Mesenchymal stem cell (in vitro differentiated cells and primary cell): ENCODE results near the gene WTAP.
"Not testable (repeated sequence)": the region's sequence is repeated elsewhere in the genome, so short reads cannot be mapped to it uniquely, and the experiment has no call there.

Experiments used
- DNase-seq: peaks from one replicate; pipeline ENCODE4 v3.0.0-alpha.2; 2013
- H2AFZ ChIP-seq: one replicate; pipeline ENCODE4 v1.6.1; 2013; ENCODE audit warnings: low read depth, mild to moderate bottlenecking, control low read depth, inconsistent platforms, low read length, moderate library complexity
- H2AK5ac ChIP-seq: 2 replicates; pipeline ENCODE4 v1.6.1; 2013; ENCODE audit warnings: low read length, moderate library complexity, mild to moderate bottlenecking, inconsistent platforms; ENCODE audit not compliant: severe bottlenecking
- H2BK120ac ChIP-seq: one replicate; pipeline ENCODE4 v1.6.1; 2013; ENCODE audit warnings: low read depth, mild to moderate bottlenecking, inconsistent platforms, low read length, moderate library complexity
- H2BK12ac ChIP-seq, 2 experiments: one replicate each; pipeline ENCODE4 v1.6.1; 2013; ENCODE audit warnings: inconsistent platforms in 2 of 2, low read length in 2 of 2, mild to moderate bottlenecking in 2 of 2, moderate library complexity in 2 of 2, control low read depth in 1 of 2
- H2BK15ac ChIP-seq: one replicate; pipeline ENCODE4 v1.6.1; 2013; ENCODE audit warnings: mild to moderate bottlenecking, low read depth, inconsistent platforms; ENCODE audit not compliant: poor library complexity, severe bottlenecking
- H2BK5ac ChIP-seq: 2 replicates; pipeline ENCODE4 v1.6.1; 2013; ENCODE audit warnings: low read depth, mild to moderate bottlenecking, low read length, control low read depth, inconsistent platforms; ENCODE audit not compliant: poor library complexity, severe bottlenecking
- H3K14ac ChIP-seq, 2 experiments: one replicate each; pipeline ENCODE4 v1.6.1; 2013; ENCODE audit warnings: inconsistent platforms in 2 of 2, low read length in 2 of 2, control low read depth in 1 of 2, mild to moderate bottlenecking in 1 of 2, moderate library complexity in 1 of 2
- H3K18ac ChIP-seq, 2 experiments: one replicate each; pipeline ENCODE4 v1.6.1; 2013; ENCODE audit warnings: inconsistent platforms in 2 of 2, low read length in 2 of 2, control low read depth in 1 of 2, low read depth in 1 of 2, mild to moderate bottlenecking in 1 of 2
- H3K23ac ChIP-seq, 2 experiments: one replicate each; pipeline ENCODE4 v1.6.1; 2013; ENCODE audit warnings: inconsistent platforms in 2 of 2, low read length in 2 of 2, mild to moderate bottlenecking in 2 of 2, moderate library complexity in 2 of 2, control low read depth in 1 of 2
- H3K27ac ChIP-seq: 2 replicates; pipeline ENCODE4 v1.5.1; 2013; ENCODE audit warnings: mild to moderate bottlenecking, moderate library complexity, low read length, control low read depth, inconsistent platforms; ENCODE audit not compliant: poor library complexity, severe bottlenecking
- H3K27me3 ChIP-seq, 2 experiments: 2 replicates each; pipeline versions ENCODE4 v1.6.1 to v1.7.0; 2013; ENCODE audit warnings: low read length in 2 of 2, mild to moderate bottlenecking in 2 of 2, moderate library complexity in 2 of 2, control low read depth in 1 of 2, inconsistent platforms in 1 of 2; ENCODE audit not compliant: control insufficient read depth in 1 of 2, insufficient read depth in 1 of 2
- H3K36me3 ChIP-seq, 2 experiments: 2 replicates each; pipeline versions ENCODE4 v1.6.1 to v1.7.0; 2013; ENCODE audit warnings: low read length in 2 of 2, control low read depth in 1 of 2, inconsistent platforms in 1 of 2, low read depth in 1 of 2, mild to moderate bottlenecking in 1 of 2; ENCODE audit not compliant: insufficient read depth in 2 of 2, control insufficient read depth in 1 of 2
- H3K4ac ChIP-seq, 2 experiments: one replicate each; pipeline ENCODE4 v1.6.1; 2013; ENCODE audit warnings: inconsistent platforms in 2 of 2, low read length in 2 of 2, mild to moderate bottlenecking in 2 of 2, moderate library complexity in 2 of 2, control low read depth in 1 of 2, low read depth in 1 of 2
- H3K4me1 ChIP-seq: 2 replicates; pipeline ENCODE4 v1.6.1; 2013; ENCODE audit warnings: low read depth, low read length, control low read depth; ENCODE audit not compliant: control insufficient read depth, insufficient read depth
- H3K4me2 ChIP-seq: 2 replicates; pipeline ENCODE4 v1.6.1; 2013; ENCODE audit warnings: low read length, mild to moderate bottlenecking, inconsistent platforms; ENCODE audit not compliant: poor library complexity, severe bottlenecking
- H3K4me3 ChIP-seq, 2 experiments: 2 replicates each; pipeline versions ENCODE4 v1.5.1 to v1.7.0; 2013; ENCODE audit warnings: low read length in 2 of 2, mild to moderate bottlenecking in 2 of 2, control low read depth in 1 of 2, low read depth in 1 of 2; ENCODE audit not compliant: insufficient read depth in 1 of 2
- H3K79me1 ChIP-seq: replicated peaks from 2 replicates; pipeline ENCODE4 v1.6.1; 2013; ENCODE audit warnings: mild to moderate bottlenecking, control low read depth, low read length, inconsistent platforms; ENCODE audit not compliant: poor library complexity, severe bottlenecking
- H3K9ac ChIP-seq: 2 replicates; pipeline ENCODE4 v1.7.0; 2013; ENCODE audit warnings: mild to moderate bottlenecking, low read length, moderate library complexity
- H3K9me3 ChIP-seq: 2 replicates; pipeline ENCODE4 v1.7.0; 2013; ENCODE audit warnings: mild to moderate bottlenecking, low read length; ENCODE audit not compliant: control insufficient read depth
- H4K8ac ChIP-seq: one replicate; pipeline ENCODE4 v1.6.1; 2013; ENCODE audit warnings: inconsistent platforms, mild to moderate bottlenecking, low read length, moderate library complexity
- H4K91ac ChIP-seq: one replicate; pipeline ENCODE4 v1.6.1; 2013; ENCODE audit warnings: mild to moderate bottlenecking, low read length, inconsistent platforms
- WGBS: methylation state at CpG from one replicate; pipeline ENCODE4 v1.1.7; 2013; ENCODE audit warnings: mixed read lengths; 5-methylcytosine and 5-hydroxymethylcytosine counted together

The WTAP gene

GRCh38 chr6:159790956-159791598 lies 63.8 kb downstream of the WTAP start:
- Histone ChIP-seq H2BK5ac (no peak overlapping the region), H2BK120ac (no peak overlapping the region), H3K14ac (peak overlapping the region in 1 of 2 experiments; percentile 11), H3K9me3 (no peaks in the 10 kb centered on the region), H3K18ac (no peak overlapping the region), H3K36me3 (peaks cover 8 to 53% of the 10 kb centered on the region in 2 experiments), H4K91ac (no peak overlapping the region), H3K9ac (peak overlapping the region; percentile 96), H3K4me2 (peak overlapping the region; percentile 82), H3K4me1 (peaks cover 11% of the 10 kb centered on the region), H2BK15ac (no peak overlapping the region), H3K4me3 (peak overlapping the region; percentile 60 to 99), H4K8ac (no peak overlapping the region), H3K23ac (peak overlapping the region in 1 of 2 experiments; percentile 9), H2AK5ac (no peak overlapping the region), H2AFZ (no peak overlapping the region), H3K4ac (peak overlapping the region in 1 of 2 experiments; percentile 86), H2BK12ac (no peak overlapping the region), H3K79me1 (peaks cover 3% of the 10 kb centered on the region), H3K27ac (peak overlapping the region; percentile 91), H3K27me3 (no peaks in the 10 kb centered on the region)
- peak; percentile 17 for DNase-seq
- 22% methylated on average over 17 of the region's 18 CpGs for WGBS

- H3K9me3 ChIP-seq, H2BK12ac ChIP-seq, H3K4me2 ChIP-seq, H3K4me1 ChIP-seq, H3K27ac ChIP-seq, H3K14ac ChIP-seq, H3K27me3 ChIP-seq, H2BK5ac ChIP-seq, H2AFZ ChIP-seq, H3K9ac ChIP-seq, H3K23ac ChIP-seq, H2BK15ac ChIP-seq, DNase-seq, H2AK5ac ChIP-seq, H3K18ac ChIP-seq, H3K4me3 ChIP-seq, H2BK120ac ChIP-seq, H4K8ac ChIP-seq, H4K91ac ChIP-seq, H3K4ac ChIP-seq, H3K79me1 ChIP-seq: not testable (repeated sequence)
- H3K36me3 ChIP-seq: peaks cover 14 to 73% of the 10 kb centered on the region in 2 experiments
- 96% methylated on average over 6 of the region's 8 CpGs for WGBS
Observed at GRCh38 chr6:159794976-159795375, 67.7 kb downstream of the WTAP start.

DNA sequence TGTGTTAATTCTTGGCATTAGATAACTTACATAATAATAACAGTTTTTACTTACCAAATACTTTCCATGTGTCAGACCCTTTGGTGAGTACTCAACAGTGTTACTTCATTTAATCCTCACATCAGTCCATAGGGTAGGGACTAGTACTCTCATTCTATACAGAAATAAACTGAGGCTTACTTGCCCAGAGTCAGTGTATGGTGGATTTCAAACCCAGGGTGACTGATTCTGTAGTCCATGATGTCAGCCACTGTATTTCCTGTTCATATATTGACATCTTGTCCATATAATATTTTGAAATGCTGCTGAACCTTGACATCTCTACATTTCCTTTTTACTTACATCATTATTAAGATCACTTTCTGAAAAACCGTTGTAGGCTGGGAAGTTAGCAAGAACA lies 70.2 kb downstream of the WTAP start:
- no peak overlapping the region for H2BK12ac ChIP-seq
- no peak overlapping the region for H2BK5ac ChIP-seq
- 0% methylated on average over 1 of the region's 1 CpG for WGBS
- no peak overlapping the region for H3K18ac ChIP-seq
- H3K9me3 ChIP-seq: no peaks in the 10 kb centered on the region
- H2BK120ac ChIP-seq: no peak overlapping the region
- H3K4me1 ChIP-seq: no peaks in the 10 kb centered on the region
- H3K9ac ChIP-seq: no peak overlapping the region
- H3K79me1 ChIP-seq: peaks cover 7% of the 10 kb centered on the region
- no peak overlapping the region for H4K8ac ChIP-seq
- no peak overlapping the region for H3K23ac ChIP-seq
- H3K4me2 ChIP-seq: no peak overlapping the region
- no peak overlapping the region for H3K14ac ChIP-seq
- H3K36me3 ChIP-seq: peaks cover 20 to 63% of the 10 kb centered on the region in 2 experiments
- DNase-seq: no peak
- no peak overlapping the region for H2BK15ac ChIP-seq
- no peak overlapping the region for H3K4ac ChIP-seq
- H3K27ac ChIP-seq: no peak overlapping the region
- H3K4me3 ChIP-seq: no peak overlapping the region
- H4K91ac ChIP-seq: no peak overlapping the region
- no peaks in the 10 kb centered on the region for H3K27me3 ChIP-seq
- H2AK5ac ChIP-seq: no peak overlapping the region
- no peak overlapping the region for H2AFZ ChIP-seq

GRCh38 chr6:159800141-159800865 lies 73.0 kb downstream of the WTAP start, which contains the start of gene PNLDC1:
TSS of gene PNLDC1 (plus strand) at chr6:159800276. CDS start at chr6:159800308, 32 bp downstream.
- H3K18ac ChIP-seq: no peak within 1 kb of the TSS
- H3K9ac ChIP-seq: no peak within 1 kb of the TSS
- no peak within 1 kb of the TSS for H2BK15ac ChIP-seq
- H3K4ac ChIP-seq: no peak within 1 kb of the TSS
- no peak within 1 kb of the TSS for H2BK120ac ChIP-seq
- no peak within 1 kb of the TSS for H3K23ac ChIP-seq
- no peak within 1 kb of the TSS for H2AFZ ChIP-seq
- no peak within 1 kb of the TSS for H3K27ac ChIP-seq
- no peak within 1 kb of the TSS for H2AK5ac ChIP-seq
- H2BK12ac ChIP-seq: no peak within 1 kb of the TSS
- H3K36me3 ChIP-seq: peaks cover 20 to 46% of the 10 kb centered on the region in 2 experiments
- H3K4me1 ChIP-seq: no peaks in the 10 kb centered on the region
- 95% methylated on average over 49 of the region's 50 CpGs for WGBS
- peak within 1 kb of the TSS; percentile 28 for H4K91ac ChIP-seq
- no peaks in the 10 kb centered on the region for H3K27me3 ChIP-seq
- peaks cover 5% of the 10 kb centered on the region for H3K79me1 ChIP-seq
- no peak for DNase-seq
- H4K8ac ChIP-seq: no peak within 1 kb of the TSS
- H3K9me3 ChIP-seq: no peaks in the 10 kb centered on the region
- no peak within 1 kb of the TSS for H3K14ac ChIP-seq
- no peak within 1 kb of the TSS for H3K4me2 ChIP-seq
- H2BK5ac ChIP-seq: no peak within 1 kb of the TSS
- H3K4me3 ChIP-seq: no peak within 1 kb of the TSS
